HEK293 (cell line): ENCODE results near the gene PRR5.

Source experiments
- OVOL3 ChIP-seq: fragments of 450-650 bp; formaldehyde crosslinking; IDR thresholded peaks from 2 replicates; pipeline ENCODE4 v1.5.1; 2016; ENCODE audit warnings: missing biosample characterization, missing genetic modification characterization
- PATZ1 ChIP-seq: fragments of 450-650 bp; formaldehyde crosslinking; IDR thresholded peaks from 2 replicates; pipeline ENCODE4 v1.5.1; 2016; ENCODE audit warnings: missing biosample characterization, missing genetic modification characterization
- REST ChIP-seq: fragments of 450-650 bp; formaldehyde crosslinking; IDR thresholded peaks from 2 replicates; pipeline ENCODE4 v1.5.1; 2016; ENCODE audit warnings: missing biosample characterization, missing genetic modification characterization
- ZBTB26 ChIP-seq: fragments of 450-650 bp; formaldehyde crosslinking; optimal IDR thresholded peaks from 2 replicates; pipeline ENCODE3; 2016; ENCODE audit warnings: missing biosample characterization, mild to moderate bottlenecking, missing genetic modification characterization
- ZNF114 ChIP-seq: fragments of 450-650 bp; formaldehyde crosslinking; IDR thresholded peaks from 2 replicates; pipeline ENCODE4 v1.5.0; 2017; ENCODE audit warnings: missing biosample characterization, missing genetic modification characterization
- ZNF239 ChIP-seq: fragments of 450-650 bp; formaldehyde crosslinking; IDR thresholded peaks from 2 replicates; pipeline ENCODE4 v1.5.1; 2016; ENCODE audit warnings: missing biosample characterization, missing genetic modification characterization
- ZNF248 ChIP-seq: fragments of 450-650 bp; formaldehyde crosslinking; IDR thresholded peaks from 2 replicates; pipeline ENCODE4 v1.5.1; 2017; ENCODE audit warnings: missing biosample characterization, missing genetic modification characterization
- ZNF274 ChIP-seq, 2 experiments: fragments of 200-500 bp in 1 of 2; fragments of 450-650 bp in 1 of 2; sonication (Bioruptor generic) in 1 of 2; formaldehyde crosslinking in 1 of 2; IDR thresholded peaks; 2 replicates each; pipeline versions ENCODE4 v1.5.1 to v1.6.1; 2014 to 2016; ENCODE audit warnings: borderline replicate concordance in 1 of 2, inconsistent platforms in 1 of 2, low read length in 1 of 2, missing biosample characterization in 1 of 2, missing genetic modification characterization in 1 of 2
- ZNF366 ChIP-seq: fragments of 450-650 bp; formaldehyde crosslinking; conservative IDR thresholded peaks from 2 replicates; pipeline ENCODE4 v1.5.1; 2016; ENCODE audit warnings: missing biosample characterization, missing genetic modification characterization
- ZNF394 ChIP-seq: fragments of 450-650 bp; formaldehyde crosslinking; IDR thresholded peaks from 2 replicates; pipeline ENCODE4 v1.5.1; 2016; ENCODE audit warnings: missing biosample characterization, missing genetic modification characterization, mild to moderate bottlenecking, moderate library complexity, borderline replicate concordance
- ZNF571 ChIP-seq: fragments of 450-650 bp; formaldehyde crosslinking; IDR thresholded peaks from 2 replicates; pipeline ENCODE4 v1.5.0; 2017; ENCODE audit warnings: missing biosample characterization, missing genetic modification characterization
- ZNF830 ChIP-seq: fragments of 450-650 bp; IDR thresholded peaks from 2 replicates; pipeline ENCODE4 v1.5.0; 2018; ENCODE audit warnings: missing biosample characterization, missing genetic modification characterization, low read depth, mild to moderate bottlenecking, moderate library complexity
- TF ChIP-seq, protein P1 (sequence below): fragments of 450-650 bp; formaldehyde crosslinking; IDR thresholded peaks from 2 replicates; pipeline ENCODE4 v1.5.1; 2016; ENCODE audit warnings: missing biosample characterization, missing genetic modification characterization
- TF ChIP-seq, protein P2 (sequence below): fragments of 450-650 bp; formaldehyde crosslinking; IDR thresholded peaks from 2 replicates; pipeline ENCODE4 v1.5.1; 2016; ENCODE audit warnings: missing biosample characterization, missing genetic modification characterization

DNA sequence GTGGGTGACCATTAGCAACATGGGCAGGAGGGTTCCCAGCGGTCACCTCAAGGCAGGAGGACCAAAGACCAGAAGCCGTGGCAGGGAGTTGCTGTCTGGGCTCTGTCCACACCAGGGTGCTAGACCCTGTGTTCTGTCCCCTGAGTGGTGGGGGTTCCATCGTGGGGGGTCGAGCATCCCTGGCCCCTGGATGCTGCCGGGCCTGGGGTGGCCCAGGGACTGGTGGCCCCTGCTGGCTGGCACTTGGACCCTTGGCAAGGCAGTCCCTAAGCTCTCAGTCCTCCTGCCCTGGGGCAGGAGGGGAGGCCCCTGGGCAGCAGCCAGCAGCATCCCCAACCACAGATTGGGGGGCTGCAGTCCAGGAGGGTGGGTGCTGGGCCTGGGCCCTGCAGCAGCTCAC is 37.0 kb downstream of the PRR5 start:
- TF ChIP-seq, protein P1, sequence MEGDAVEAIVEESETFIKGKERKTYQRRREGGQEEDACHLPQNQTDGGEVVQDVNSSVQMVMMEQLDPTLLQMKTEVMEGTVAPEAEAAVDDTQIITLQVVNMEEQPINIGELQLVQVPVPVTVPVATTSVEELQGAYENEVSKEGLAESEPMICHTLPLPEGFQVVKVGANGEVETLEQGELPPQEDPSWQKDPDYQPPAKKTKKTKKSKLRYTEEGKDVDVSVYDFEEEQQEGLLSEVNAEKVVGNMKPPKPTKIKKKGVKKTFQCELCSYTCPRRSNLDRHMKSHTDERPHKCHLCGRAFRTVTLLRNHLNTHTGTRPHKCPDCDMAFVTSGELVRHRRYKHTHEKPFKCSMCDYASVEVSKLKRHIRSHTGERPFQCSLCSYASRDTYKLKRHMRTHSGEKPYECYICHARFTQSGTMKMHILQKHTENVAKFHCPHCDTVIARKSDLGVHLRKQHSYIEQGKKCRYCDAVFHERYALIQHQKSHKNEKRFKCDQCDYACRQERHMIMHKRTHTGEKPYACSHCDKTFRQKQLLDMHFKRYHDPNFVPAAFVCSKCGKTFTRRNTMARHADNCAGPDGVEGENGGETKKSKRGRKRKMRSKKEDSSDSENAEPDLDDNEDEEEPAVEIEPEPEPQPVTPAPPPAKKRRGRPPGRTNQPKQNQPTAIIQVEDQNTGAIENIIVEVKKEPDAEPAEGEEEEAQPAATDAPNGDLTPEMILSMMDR (tag by site-specific recombination) = no peak
- no peak for TF ChIP-seq ZNF366 (tag by site-specific recombination)
- TF ChIP-seq ZNF239 (tag by site-specific recombination) = no peak
- no peak for TF ChIP-seq ZNF394 (tag by site-specific recombination)
- TF ChIP-seq ZNF114 (tag by site-specific recombination) = no peak
- no peak for TF ChIP-seq ZBTB26
- TF ChIP-seq ZNF274 (IDR thresholded peaks at IDR 0.05; ENCODE audit: low read length) = no peak
- TF ChIP-seq ZNF274 (tag by site-specific recombination; IDR thresholded peaks at IDR 0.05; ENCODE audit: borderline replicate concordance) = no peak
- no peak for TF ChIP-seq REST (tag by site-specific recombination)
- TF ChIP-seq, protein P2, sequence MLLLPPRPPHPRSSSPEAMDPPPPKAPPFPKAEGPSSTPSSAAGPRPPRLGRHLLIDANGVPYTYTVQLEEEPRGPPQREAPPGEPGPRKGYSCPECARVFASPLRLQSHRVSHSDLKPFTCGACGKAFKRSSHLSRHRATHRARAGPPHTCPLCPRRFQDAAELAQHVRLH (tag by site-specific recombination) = no peak
- no peak for TF ChIP-seq OVOL3 (tag by site-specific recombination)
- TF ChIP-seq ZNF248 (tag by site-specific recombination) = no peak
- TF ChIP-seq ZNF830 (tag by site-specific recombination) = no peak
- no peak for TF ChIP-seq ZNF571 (tag by site-specific recombination)
- TF ChIP-seq PATZ1 (tag by site-specific recombination) = no peak
